GM12891 (cell line): Measurements from ENCODE around the gene ATG16L1.

Experiments used
- PAX5 ChIP-seq: IDR thresholded peaks from 2 replicates; pipeline ENCODE4 v1.6.1; 2011; ENCODE audit warnings: low read length, moderate library complexity, mild to moderate bottlenecking; ENCODE audit not compliant: insufficient read depth, severe bottlenecking
- POLR2A ChIP-seq: IDR thresholded peaks from 2 replicates; pipeline ENCODE4 v1.6.1; 2011; ENCODE audit warnings: low read depth, low read length, control low read depth
- POLR2AphosphoS5 ChIP-seq: IDR thresholded peaks from 2 replicates; pipeline ENCODE4 v1.6.1; 2011; ENCODE audit warnings: low read depth, low read length, control low read depth
- POU2F2 ChIP-seq: IDR thresholded peaks from 2 replicates; pipeline ENCODE4 v1.6.1; 2011; ENCODE audit warnings: low read depth, mild to moderate bottlenecking, control low read depth, low read length, moderate library complexity
- SPI1 ChIP-seq: IDR thresholded peaks from 2 replicates; pipeline ENCODE4 v1.6.1; 2011; ENCODE audit warnings: low read depth, low read length, control low read depth
- TAF1 ChIP-seq: IDR thresholded peaks from 2 replicates; pipeline ENCODE4 v1.6.1; 2011; ENCODE audit warnings: low read depth, low read length, control low read depth

DNA sequence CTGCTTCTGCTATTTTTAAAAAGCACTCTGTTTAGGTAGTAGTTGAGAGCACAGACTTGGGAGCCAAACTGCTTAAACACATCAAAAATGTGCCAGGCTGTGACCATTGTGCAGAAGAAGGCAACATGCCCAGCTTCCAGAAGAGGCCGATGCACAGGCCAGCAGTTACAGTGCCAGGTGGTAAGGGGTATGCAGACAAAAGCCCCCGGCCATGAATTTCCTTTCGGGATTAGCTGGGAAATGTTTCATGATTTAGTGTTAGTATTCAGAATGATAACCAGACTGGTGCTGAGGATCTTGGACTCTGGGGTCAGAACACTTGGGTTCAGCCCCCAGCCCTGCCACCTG is 40.0 kb upstream of the ATG16L1 start:
- no peak for TF ChIP-seq POLR2A
- TF ChIP-seq TAF1, result no peak
- no peak for TF ChIP-seq POLR2AphosphoS5
- no peak for TF ChIP-seq PAX5
- no peak for TF ChIP-seq SPI1
- no peak for TF ChIP-seq POU2F2
